ENCODE measurements around the gene RPL41. TPM values are rescaled to one million over a fixed set of nuclear protein-coding genes. Genes with fewer than 3 reads are reported as not detected.

Gene RPL41
- total and polyA plus RNA-seq, 9 of the 15 experiments (the other 6 are each of a cell fraction or from before 2014, with no cell fraction given): 3,403 to 11,276 (median 5,604) TPM

- ATAC-seq: no peak
- TF ChIP-seq RFX1 (IDR thresholded peaks at IDR 0.05): peak; percentile 19; the same call in 1 of the 2 replicates
- TF ChIP-seq MLLT1 (IDR thresholded peaks at IDR 0.05): no peak
- TF ChIP-seq POLR2G (IDR thresholded peaks at IDR 0.05; ENCODE audit: low read depth, low read length): peak; percentile 57
- 0 out of 2 replicates have a peak, but pooled peaks have one; percentile 16 for TF ChIP-seq PKNOX1 (IDR thresholded peaks at IDR 0.05)
- peak; percentile 69 for TF ChIP-seq RBFOX2 (IDR thresholded peaks at IDR 0.05; ENCODE audit: low read depth, low read length)
- TF ChIP-seq NFE2L1 (tag; IDR thresholded peaks at IDR 0.05; ENCODE audit: borderline replicate concordance, low read depth): no peak
- TF ChIP-seq POLR2A (conservative IDR thresholded peaks at IDR 0.05): 0 out of 2 replicates have a peak, but pooled peaks have one; percentile 17
- no peak for TF ChIP-seq TEAD4 (IDR thresholded peaks at IDR 0.05; ENCODE audit: low read length)
- no peak for TF ChIP-seq TEAD4 (CRISPR knock-in tag; IDR thresholded peaks at IDR 0.05; ENCODE audit: borderline replicate concordance)
- no peak for TF ChIP-seq ASH1L (IDR thresholded peaks at IDR 0.05; ENCODE audit: borderline replicate concordance, low read depth, partially characterized antibody)
Measured at GRCh38 chr12:56141946-56142784, 25.7 kb downstream of the RPL41 start.

More at GRCh38 chr12:56141946-56142784, 25.7 kb downstream of the RPL41 start:
- 91% methylated on average over 14 of the region's 19 CpGs for WGBS (ENCODE audit: insufficient coverage, low coverage, missing lambda C conversion rate)
- Histone ChIP-seq H3K36me3 (ENCODE audit: control insufficient read depth, insufficient read depth, low read length) (peaks cover 78% of the 10 kb centered on the region), H3K4me1 (replicated peaks in 1 of 2; ENCODE audit: control insufficient read depth in 2 of 2, insufficient read depth in 2 of 2, low read length in 2 of 2) (peaks cover 2 to 4% of the 10 kb centered on the region in 2 experiments; a peak in 2 of 5 replicates), H3K4me3 (no peak overlapping the region), H3K9ac (ENCODE audit: insufficient read depth in 1 of 2, low read depth in 2 of 2, low read length in 2 of 2) (peak overlapping the region in 1 of 2 experiments; percentile 43; a peak in 1 of 4 replicates), H4K20me1 (replicated peaks; ENCODE audit: control insufficient read depth, insufficient read depth, low read length) (0 out of 2 replicates have a peak, but pooled peaks cover 3% of the 10 kb centered on the region), H3K4me2 (ENCODE audit: insufficient read depth, low read length) (no peak overlapping the region), H3K79me2 (ENCODE audit: control insufficient read depth, insufficient read depth, low read length) (no peaks in the 10 kb centered on the region), H3K9me1 (ENCODE audit: control insufficient read depth, insufficient read depth, low read length) (no peaks in the 10 kb centered on the region), H3K27me3 (ENCODE audit: control insufficient read depth in 2 of 2, insufficient read depth in 2 of 2, low read length in 2 of 2) (no peaks in the 10 kb centered on the region), H2AFZ (ENCODE audit: low read depth, low read length) (no peak overlapping the region), H3K27ac (ENCODE audit: extremely low read depth, low read depth, low read length) (no peak overlapping the region), H3K9me3 (replicated peaks; ENCODE audit: control insufficient read depth, insufficient read depth, low read depth, low read length) (no peaks in the 10 kb centered on the region)
- no peak for FAIRE-seq
- intact Hi-C loops (cut with micrococcal nuclease): no loop called here
- POLR2A ChIA-PET: interaction anchor here (0.7 to 2.0 kb wide), 8 partner anchors 8 to 24 kb away, joined by 3 to 10 read pairs (median 3); partner anchors contain the start of genes MYL6B and ZC3H10
- in situ Hi-C loops (cut with MboI): no loop called here
- BruUV-seq (replicated peaks): no TSS peak
- no peak for DNase-seq (ENCODE audit: extremely low read depth in 1 of 4, low spot score in 3 of 4)
- CTCF ChIA-PET (ENCODE audit: low intra/inter-chr PET ratio): no interaction called here

All from K562 (cell line).